ENCODE measurements around the gene C1R. TPM values are rescaled to one million over a fixed set of nuclear protein-coding genes. Genes with fewer than 3 reads are reported as not detected.
A peak's percentile ranks its signal among the peaks of the same experiment; 100 is the strongest.

Gene C1R
- total RNA-seq, 6 donors from 2014 or later: 116 to 410 (median 210) TPM

GRCh38 chr12:7032990-7033389 is 59.3 kb downstream of the C1R start:
- 77 to 100% methylated on average over 2 of the region's 2 CpGs for WGBS, 2 donors
- no peaks in the 10 kb centered on the region for H3K4me1 ChIP-seq
- no peak for DNase-seq
- no peak for TF ChIP-seq POLR2A (IDR thresholded peaks at IDR 0.05)
- no peak overlapping the region for H3K4me3 ChIP-seq
- H3K9me3 ChIP-seq: no peaks in the 10 kb centered on the region
- H3K36me3 ChIP-seq: no peaks in the 10 kb centered on the region
- no peak overlapping the region for H3K27ac ChIP-seq
- H3K27me3 ChIP-seq: no peaks in the 10 kb centered on the region
- ATAC-seq (ENCODE audit: low FRiP score in 2 of 2): no peak

GRCh38 chr12:7031306-7031705 is 60.9 kb downstream of the C1R start:
- 56 to 85% methylated on average over 4 to 6 of the region's 6 CpGs for WGBS, 2 donors
- TF ChIP-seq POLR2AphosphoS5 (IDR thresholded peaks at IDR 0.05) (no peak), CTCF (IDR thresholded peaks at IDR 0.05) (no peak), EP300 (IDR thresholded peaks at IDR 0.05) (no peak), POLR2A (IDR thresholded peaks at IDR 0.05) (no peak)
- no peaks in the 10 kb centered on the region for H3K9me3 ChIP-seq

More at GRCh38 chr12:7031306-7031705, 60.9 kb downstream of the C1R start:
- Histone ChIP-seq H3K27ac (no peak overlapping the region), H3K4me3 (no peak overlapping the region), H3K36me3 (no peaks in the 10 kb centered on the region), H3K4me1 (no peaks in the 10 kb centered on the region), H3K27me3 (no peaks in the 10 kb centered on the region)
- ATAC-seq (ENCODE audit: low FRiP score in 2 of 2): peak in 1 of 2 donors; percentile 34
- DNase-seq: peak in 1 of 2 donors; percentile 23

Small RNA genes within 50 kb of the gene (small RNA-seq; reads per million reads assigned to genes)
- 0 reads per million in 4 donors for gene AC006512.1
- gene RNU6-485P: 0 reads per million in 4 donors

Other genes with a start within 250 kb of the C1R start
- gene CDCA3, start 241.2 kb downstream of the C1R start, total RNA-seq: 10 to 100 TPM in 1 of 6 donors, 1 to 10 TPM in 3, under 1 TPM in 1, not detected in 1; 0.39 to 10.3 (median 2.8) TPM
- 10 to 100 TPM; 22.6 to 77.0 (median 35.6) TPM for gene USP5, start 240.3 kb downstream of the C1R start, total RNA-seq
- 100 to 1,000 TPM; 137 to 407 (median 309) TPM for gene TPI1, start 224.9 kb downstream of the C1R start, total RNA-seq
- 10 to 100 TPM; 27.7 to 63.3 (median 35.0) TPM for gene SPSB2, start 219.1 kb downstream of the C1R start, total RNA-seq
- gene LRRC23, start 187.6 kb downstream of the C1R start, total RNA-seq: 10 to 100 TPM; 12.0 to 83.2 (median 29.1) TPM
- 10 to 100 TPM; 33.4 to 44.0 (median 40.7) TPM for gene ENO2, start 177.9 kb downstream of the C1R start, total RNA-seq
- gene ATN1, start 164.5 kb downstream of the C1R start, total RNA-seq: 100 to 1,000 TPM in 4 of 6 donors, 10 to 100 TPM in 2; 74.7 to 321 (median 133) TPM
- not detected for gene RNU7-1, start 148.6 kb downstream of the C1R start, total RNA-seq
- 100 to 1,000 TPM in 5 of 6 donors, 10 to 100 TPM in 1; 83.8 to 291 (median 179) TPM for gene C12orf57, start 148.4 kb downstream of the C1R start, total RNA-seq
- gene PTPN6, start 141.1 kb downstream of the C1R start, total RNA-seq: 100 to 1,000 TPM in 4 of 6 donors, 10 to 100 TPM in 2; 56.3 to 215 (median 114) TPM
- gene PHB2, start 121.8 kb downstream of the C1R start, total RNA-seq: 100 to 1,000 TPM; 101 to 196 (median 140) TPM
- gene EMG1, start 121.5 kb downstream of the C1R start, total RNA-seq: 10 to 100 TPM; 30.4 to 47.4 (median 38.3) TPM
- 100 to 1,000 TPM in 1 of 6 donors, 10 to 100 TPM in 5; 56.3 to 110 (median 84.1) TPM for gene LPCAT3, start 74.0 kb downstream of the C1R start, total RNA-seq
- gene C1S, start 31.7 kb downstream of the C1R start, total RNA-seq: 100 to 1,000 TPM; 146 to 338 (median 208) TPM
- 100 to 1,000 TPM in 1 of 6 donors, 10 to 100 TPM in 5; 55.9 to 224 (median 82.7) TPM for gene C1RL, start 16.8 kb upstream of the C1R start, total RNA-seq
- gene RBP5, start 36.4 kb upstream of the C1R start, total RNA-seq: 1 to 10 TPM in 2 of 6 donors, not detected in 4; 1.8 to 6.9 TPM
- 100 to 1,000 TPM in 1 of 6 donors, 10 to 100 TPM in 5; 14.4 to 111 (median 39.0) TPM for gene CLSTN3, start 37.9 kb upstream of the C1R start, total RNA-seq
- 10 to 100 TPM; 40.4 to 69.1 (median 49.2) TPM for gene PEX5, start 97.2 kb upstream of the C1R start, total RNA-seq
- not detected for gene ACSM4, start 211.6 kb upstream of the C1R start, total RNA-seq

Data from upper lobe of left lung (tissue), 6 donors.